ENCODE results near the gene SDCBP2.

Gene SDCBP2

DNA sequence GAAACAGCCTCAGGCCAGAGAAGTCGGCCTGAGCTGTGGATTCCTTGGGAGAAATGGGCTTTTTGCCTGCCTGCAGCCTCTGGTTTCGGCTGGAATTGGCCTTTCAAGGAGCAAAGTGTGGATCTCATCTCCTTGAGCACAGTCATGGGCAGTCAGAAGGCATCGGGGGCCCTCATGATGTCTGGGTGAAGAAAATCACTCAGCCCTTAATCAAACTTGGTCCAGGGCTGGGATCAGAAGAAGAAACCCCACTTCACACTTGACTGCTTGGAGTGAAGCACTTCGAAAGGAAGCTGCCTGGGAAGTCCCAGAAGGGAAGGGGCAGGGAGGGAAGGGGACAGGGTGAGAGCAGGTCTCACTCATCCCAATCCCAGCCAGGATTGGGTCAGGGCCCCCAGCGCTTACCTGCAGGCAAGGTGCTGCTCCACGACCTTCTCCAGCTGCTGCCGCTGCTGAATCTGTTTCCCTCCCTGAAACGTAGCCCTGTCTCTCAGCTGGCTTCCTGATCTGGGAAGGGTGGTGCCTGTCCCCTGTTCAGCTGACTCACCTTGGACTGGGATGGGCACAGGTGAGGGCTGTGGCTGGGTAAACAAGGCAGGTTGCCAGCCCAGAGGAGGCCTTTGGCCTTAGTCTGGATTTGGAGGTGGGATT lies at the start of gene SDCBP2:
TSS of gene SDCBP2 (minus strand) at position 460 of the 651 bp plus-strand sequence. CDS start 8,723 bp downstream, outside the sequence.
- no peak for DNase-seq

GRCh38 chr20:1378735-1379125 lies 49.8 kb upstream of the SDCBP2 start:
- no peak for DNase-seq

DNA sequence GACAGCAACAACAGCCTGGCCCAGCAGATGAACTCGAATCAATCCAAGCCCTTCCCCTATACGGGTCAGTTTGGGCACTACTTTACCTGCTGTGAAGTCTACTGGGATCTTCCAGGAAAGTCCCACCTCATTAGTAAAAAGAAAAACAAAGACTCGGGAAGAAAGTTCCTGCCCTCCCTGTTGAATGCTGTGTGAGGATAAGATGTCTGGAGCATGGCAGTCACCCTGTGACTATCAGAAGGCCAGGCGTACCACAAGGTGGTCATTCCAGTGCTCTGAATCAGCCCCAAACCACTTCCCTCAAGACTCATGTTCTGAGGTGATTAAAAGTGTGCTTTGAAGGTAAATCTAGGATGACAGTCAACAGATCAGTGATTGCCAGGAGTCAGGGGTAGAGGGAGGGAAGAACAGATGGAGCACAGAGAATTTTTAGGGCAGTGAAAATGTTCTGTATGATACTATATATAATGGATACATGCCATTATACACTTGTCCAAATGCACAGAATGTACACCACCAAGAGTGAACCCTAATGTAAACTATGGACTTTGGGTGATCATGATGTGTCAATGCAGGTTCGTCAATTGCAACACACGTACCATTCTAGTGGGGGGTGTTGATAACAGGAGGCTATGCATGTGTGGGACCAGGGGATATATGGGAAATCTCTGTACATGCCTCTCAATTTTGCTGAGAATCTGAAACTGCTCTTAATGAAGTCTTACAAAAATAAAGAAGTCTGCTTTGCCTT lies 49.2 kb upstream of the SDCBP2 start:
- DNase-seq, result no peak

- DNase-seq, result no peak
Measured at GRCh38 chr20:1377341-1377871, 48.5 kb upstream of the SDCBP2 start.

DNA sequence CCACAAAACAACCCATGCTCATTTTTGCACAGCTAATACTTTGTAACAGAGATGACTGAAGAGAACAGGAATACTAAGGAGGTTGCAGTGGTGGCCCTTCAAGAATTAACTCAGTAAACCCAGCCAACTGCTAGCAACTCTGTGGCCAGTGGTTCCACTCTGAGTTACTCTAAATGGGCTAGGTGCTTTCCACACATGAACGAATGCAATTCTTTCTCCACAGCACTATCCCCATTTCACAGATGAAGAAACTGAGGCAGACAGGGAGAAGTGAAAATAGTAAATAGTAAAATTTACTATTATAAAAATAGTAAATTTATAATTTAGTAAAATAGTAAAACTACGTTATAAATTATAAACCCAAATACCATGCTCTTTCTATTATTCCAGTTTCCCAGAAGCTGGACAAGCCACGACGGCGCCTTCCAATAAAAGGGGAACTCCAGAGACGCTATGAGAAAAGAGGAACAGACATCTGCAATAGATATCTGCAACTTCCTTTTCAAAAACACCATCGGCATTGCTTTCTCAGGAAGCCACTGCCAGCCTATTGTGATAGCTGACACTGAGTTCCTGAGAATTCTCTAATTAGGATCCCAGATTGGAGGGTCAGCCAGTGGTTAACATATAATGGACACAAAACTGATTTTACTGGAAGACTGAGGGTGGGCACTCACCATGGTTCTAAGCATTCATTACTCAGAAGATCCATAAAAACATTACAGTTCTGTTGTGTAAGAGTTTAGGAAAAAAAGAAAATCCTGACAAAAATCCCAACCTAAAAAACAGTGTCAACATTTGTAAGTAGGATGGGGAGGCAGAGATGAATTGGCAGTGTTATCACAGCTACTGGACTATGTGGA lies 47.7 kb upstream of the SDCBP2 start:
- DNase-seq, result peak in 1 of 2 donors; percentile 29

- no peak for DNase-seq
Measured at GRCh38 chr20:1376007-1376406, 47.1 kb upstream of the SDCBP2 start.

GRCh38 chr20:1375515-1375914 lies 46.6 kb upstream of the SDCBP2 start:
- no peak for DNase-seq

GRCh38 chr20:1374246-1374645 lies 45.3 kb upstream of the SDCBP2 start:
- DNase-seq, result no peak

DNA sequence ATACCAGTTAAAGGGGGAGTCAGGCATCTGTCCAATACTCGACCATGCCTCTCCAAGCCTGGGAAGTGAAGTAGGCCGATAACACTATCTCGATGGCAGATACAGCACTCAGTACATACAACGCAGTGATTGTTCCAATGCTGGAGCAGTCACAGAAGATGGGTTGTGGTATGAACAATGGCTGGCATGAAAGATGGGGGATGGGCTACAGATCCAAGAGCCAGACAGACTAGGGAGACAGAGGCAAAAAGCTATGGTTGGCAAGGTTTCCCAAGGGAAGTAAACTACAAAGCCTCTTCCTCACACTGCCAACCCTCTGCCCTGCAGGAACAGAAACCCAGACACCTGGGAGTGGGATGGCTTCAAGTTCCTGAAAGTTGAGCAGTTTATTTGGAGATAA lies 44.7 kb upstream of the SDCBP2 start:
- no peak for DNase-seq

DNA sequence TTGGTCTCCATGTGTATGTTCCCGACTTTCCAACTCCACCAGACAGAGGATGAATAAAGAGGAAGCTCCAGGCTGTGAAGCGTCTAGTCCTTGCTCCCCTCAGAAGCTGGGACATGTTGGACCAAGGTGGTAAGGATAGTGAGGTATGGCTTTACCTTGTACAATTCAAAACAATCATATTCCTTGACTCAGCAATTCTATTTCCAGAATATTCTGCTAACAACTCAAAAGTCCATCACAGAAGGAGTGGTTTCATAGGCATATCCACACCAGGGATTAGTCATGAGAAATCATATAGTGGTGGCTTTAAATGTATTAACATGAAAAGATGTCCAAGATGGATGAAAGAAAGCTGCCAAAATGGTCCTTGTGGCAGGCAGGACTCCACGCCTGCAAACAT lies 44.1 kb upstream of the SDCBP2 start:
- DNase-seq, result no peak

GRCh38 chr20:1371830-1372539 lies 43.0 kb upstream of the SDCBP2 start:
- DNase-seq, result no peak

GRCh38 chr20:1371202-1371782 lies 42.4 kb upstream of the SDCBP2 start:
- DNase-seq, result no peak

GRCh38 chr20:1370548-1371110 lies 41.7 kb upstream of the SDCBP2 start:
- no peak for DNase-seq

- no peak for DNase-seq
Measured at GRCh38 chr20:1369970-1370369, 41.0 kb upstream of the SDCBP2 start.

DNA sequence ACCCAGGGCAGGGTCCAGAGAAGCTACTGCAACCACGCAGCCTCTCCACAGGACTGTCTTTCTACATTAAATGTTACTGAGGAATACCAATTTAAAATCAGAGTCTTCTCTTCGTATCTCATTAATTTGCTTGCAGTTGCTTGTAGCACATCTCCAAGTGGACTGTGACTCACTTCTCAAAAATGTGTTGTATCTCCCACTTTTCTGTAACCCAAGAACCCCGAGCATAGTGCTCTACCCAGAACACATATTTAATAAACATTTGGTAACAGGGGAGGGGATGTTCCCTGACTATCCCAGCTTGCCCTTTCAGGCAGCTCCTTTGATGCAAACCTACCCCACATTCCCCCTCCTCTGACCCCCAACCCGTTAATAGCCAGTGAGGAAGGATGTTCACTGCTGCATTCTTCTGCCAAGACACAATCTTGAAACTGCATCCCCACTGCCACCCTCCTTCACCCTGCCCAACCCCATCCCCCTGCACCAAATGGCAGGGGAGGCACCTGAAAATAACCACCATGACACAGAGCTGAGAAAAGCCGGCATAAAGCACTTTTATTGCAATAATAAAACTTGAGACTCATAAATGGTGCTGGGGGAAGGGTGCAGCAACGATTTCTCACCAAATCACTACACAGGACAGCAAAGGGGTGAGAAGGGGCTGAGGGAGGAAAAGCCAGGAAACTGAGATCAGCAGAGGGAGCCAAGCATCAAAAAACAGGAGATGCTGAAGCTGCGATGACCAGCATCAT lies 39.7 kb upstream of the SDCBP2 start:
- DNase-seq, result no peak

DNA sequence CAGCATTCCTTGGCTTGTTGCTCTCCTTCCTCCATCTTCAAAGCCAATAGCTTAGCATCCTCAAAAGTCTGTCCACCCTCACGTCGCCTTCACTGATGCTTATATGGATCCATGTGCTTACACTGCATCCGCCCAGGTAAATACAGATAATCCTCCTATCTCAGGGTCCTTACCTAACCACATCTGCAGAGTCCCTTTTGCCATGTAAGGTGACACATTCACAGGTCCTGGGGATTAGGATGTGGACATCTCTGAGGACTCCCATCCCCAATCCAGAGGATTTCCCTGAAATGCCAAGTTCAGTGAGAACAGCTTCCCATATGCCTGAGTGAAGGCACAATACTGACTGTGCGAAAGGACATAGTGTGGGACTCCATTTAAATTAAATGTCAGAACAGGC lies 38.5 kb upstream of the SDCBP2 start:
- no peak for DNase-seq

- peak in 1 of 2 donors; percentile 13 for DNase-seq
Measured at GRCh38 chr20:1364106-1364505, 35.2 kb upstream of the SDCBP2 start.

DNA sequence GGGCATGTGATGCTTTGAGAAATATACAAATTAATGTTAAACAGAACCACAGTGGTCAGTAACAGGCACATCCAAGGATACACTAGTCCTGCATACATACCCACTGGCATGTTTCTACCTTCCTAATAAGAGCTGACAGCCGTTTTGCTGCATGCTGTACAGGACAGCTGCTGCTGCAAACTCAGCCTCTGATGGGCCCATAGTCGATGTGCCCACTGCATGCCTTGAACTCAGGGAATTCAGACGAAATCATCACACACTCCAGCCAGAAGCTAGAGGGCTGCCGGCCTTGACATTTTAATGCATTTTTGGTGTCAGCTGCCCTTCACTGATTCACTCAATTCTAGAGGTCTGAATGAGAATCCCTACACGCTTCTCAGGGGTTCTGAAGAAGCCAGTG lies 34.6 kb upstream of the SDCBP2 start:
- no peak for DNase-seq

- no peak for DNase-seq
Measured at GRCh38 chr20:1362484-1362883, 33.5 kb upstream of the SDCBP2 start.

DNA sequence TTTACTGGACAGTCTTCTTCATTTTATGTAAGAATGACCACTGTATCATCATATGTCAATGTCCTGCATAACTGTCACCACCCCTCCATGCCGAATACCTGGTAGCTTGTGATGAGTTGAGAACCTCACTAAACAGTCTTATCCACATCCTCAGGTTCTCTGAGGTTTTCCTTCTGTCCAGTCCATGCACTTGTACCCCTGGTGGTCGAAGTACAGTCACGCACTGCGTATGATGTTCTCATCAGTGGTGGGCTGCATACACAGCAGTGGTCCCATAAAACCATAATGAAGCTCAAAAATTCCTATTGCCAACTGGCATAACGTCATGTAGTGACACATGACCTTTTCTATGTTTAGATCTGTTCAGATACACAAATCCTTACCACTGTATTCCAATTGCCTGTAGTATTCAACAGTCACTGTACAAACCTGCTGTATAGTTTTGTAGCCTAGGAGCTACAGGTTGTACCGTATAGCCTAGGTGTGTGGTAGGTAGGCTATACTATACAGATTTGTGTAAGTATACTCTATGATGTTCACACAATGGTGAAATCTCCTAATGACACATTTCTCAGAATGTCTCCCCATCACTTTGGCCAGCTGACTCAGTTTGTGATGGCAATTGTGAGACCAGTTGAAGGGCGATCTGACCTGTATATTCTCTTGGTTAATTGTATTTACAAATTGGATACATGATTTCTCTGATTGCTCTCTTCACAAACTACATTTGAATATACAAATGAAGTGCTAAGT lies 31.3 kb upstream of the SDCBP2 start:
- DNase-seq, result no peak

Measured in CD4-positive, alpha-beta T cell treated with Interleukin-1 beta for 1 hour (primary cell).